DND-41 (cell line): ENCODE measurements around the gene MYO1B.

Source experiments
- ATAC-seq: fragments of 200-7000 bp; cut with Tn5 transposase; 3 replicates; pipeline ENCODE4 v1.9.1; 2021; ENCODE audit warnings: low read depth; ENCODE audit not compliant: insufficient read depth
- DNase-seq: peaks from one replicate; pipeline ENCODE4 v3.0.0-alpha.2; 2020
- H2AFZ ChIP-seq: 2 replicates; pipeline ENCODE4 v1.6.0; 2012; ENCODE audit warnings: low read depth, low read length
- H3K27ac ChIP-seq: 2 replicates; pipeline ENCODE4 v1.5.1; 2012; ENCODE audit warnings: low read length, inconsistent platforms
- H3K27me3 ChIP-seq: fragments of 200-600 bp; sonication (generic); 2 replicates; pipeline ENCODE4 v1.6.0; 2012; ENCODE audit warnings: low read length, mild to moderate bottlenecking, inconsistent platforms; ENCODE audit not compliant: insufficient read depth, poor library complexity
- H3K36me3 ChIP-seq: 2 replicates; pipeline ENCODE4 v1.5.1; 2012; ENCODE audit warnings: low read length, inconsistent platforms; ENCODE audit not compliant: insufficient read depth
- H3K4me1 ChIP-seq: 2 replicates; pipeline ENCODE4 v1.5.1; 2012; ENCODE audit warnings: mild to moderate bottlenecking, low read length; ENCODE audit not compliant: insufficient read depth
- H3K4me2 ChIP-seq: 2 replicates; pipeline ENCODE4 v1.6.0; 2012; ENCODE audit warnings: mild to moderate bottlenecking, moderate library complexity, low read length, inconsistent platforms; ENCODE audit not compliant: insufficient read depth
- H3K4me3 ChIP-seq, 2 experiments: fragments of 200-600 bp in 1 of 2; shearing (Covaris generic) in 1 of 2; 2 replicates each; pipeline ENCODE4 v1.5.1; 2012 to 2016; ENCODE audit warnings: inconsistent platforms in 2 of 2, low read length in 2 of 2, mild to moderate bottlenecking in 2 of 2, low read depth in 1 of 2, moderate library complexity in 1 of 2
- H3K79me2 ChIP-seq: 2 replicates; pipeline ENCODE4 v1.6.0; 2012; ENCODE audit warnings: low read length, inconsistent platforms; ENCODE audit not compliant: insufficient read depth
- H3K9ac ChIP-seq: 2 replicates; pipeline ENCODE4 v1.6.0; 2012; ENCODE audit warnings: low read depth, mild to moderate bottlenecking, inconsistent platforms, low read length, moderate library complexity
- H3K9me3 ChIP-seq: 2 replicates; pipeline ENCODE4 v1.5.1; 2012; ENCODE audit warnings: low read length, moderate library complexity, mild to moderate bottlenecking, inconsistent platforms; ENCODE audit not compliant: insufficient read depth, severe bottlenecking
- H4K20me1 ChIP-seq: 2 replicates; pipeline ENCODE4 v1.6.0; 2012; ENCODE audit warnings: low read length; ENCODE audit not compliant: insufficient read depth
- CTCF ChIP-seq: IDR thresholded peaks from 2 replicates; pipeline ENCODE4 v1.5.1; 2012; ENCODE audit warnings: borderline replicate concordance, low read length, moderate library complexity, mild to moderate bottlenecking; ENCODE audit not compliant: poor library complexity, severe bottlenecking; ENCODE audit errors: extremely low read depth
- EZH2 ChIP-seq: IDR thresholded peaks from 3 replicates; pipeline ENCODE4 v1.6.1; 2012; ENCODE audit warnings: borderline replicate concordance, low read depth, mild to moderate bottlenecking, moderate library complexity, low read length, inconsistent platforms; ENCODE audit not compliant: severe bottlenecking

MYO1B gene

GRCh38 chr2:191369034-191369433 lies 123.8 kb downstream of the MYO1B start:
- Histone ChIP-seq H3K4me2 (no peak overlapping the region), H4K20me1 (no peaks in the 10 kb centered on the region), H3K9me3 (no peaks in the 10 kb centered on the region), H3K27me3 (no peaks in the 10 kb centered on the region), H3K4me3 (no peak overlapping the region), H2AFZ (no peak overlapping the region), H3K9ac (no peak overlapping the region), H3K4me1 (no peaks in the 10 kb centered on the region), H3K27ac (no peak overlapping the region), H3K79me2 (no peaks in the 10 kb centered on the region), H3K36me3 (no peaks in the 10 kb centered on the region)
- peak; percentile 55 for TF ChIP-seq CTCF
- no peak for TF ChIP-seq EZH2
- ATAC-seq: no peak
- no peak for DNase-seq

GRCh38 chr2:191374366-191374765 lies 129.2 kb downstream of the MYO1B start:
- H3K79me2 ChIP-seq: no peaks in the 10 kb centered on the region
- no peak for DNase-seq
- H3K4me1 ChIP-seq: no peaks in the 10 kb centered on the region
- H3K27ac ChIP-seq: no peak overlapping the region
- no peaks in the 10 kb centered on the region for H3K9me3 ChIP-seq
- H3K4me3 ChIP-seq: no peak overlapping the region
- no peak for TF ChIP-seq CTCF
- no peak for TF ChIP-seq EZH2
- ATAC-seq: no peak
- H3K27me3 ChIP-seq: no peaks in the 10 kb centered on the region
- H3K36me3 ChIP-seq: no peaks in the 10 kb centered on the region
- H3K4me2 ChIP-seq: no peak overlapping the region
- no peak overlapping the region for H2AFZ ChIP-seq
- no peaks in the 10 kb centered on the region for H4K20me1 ChIP-seq
- no peak overlapping the region for H3K9ac ChIP-seq

GRCh38 chr2:191374939-191375338 lies 129.7 kb downstream of the MYO1B start:
- Histone ChIP-seq H3K36me3 (no peaks in the 10 kb centered on the region), H3K27ac (no peak overlapping the region), H3K9ac (no peak overlapping the region), H4K20me1 (no peaks in the 10 kb centered on the region), H3K4me1 (no peaks in the 10 kb centered on the region), H3K27me3 (no peaks in the 10 kb centered on the region), H3K79me2 (no peaks in the 10 kb centered on the region), H3K4me2 (no peak overlapping the region), H3K9me3 (no peaks in the 10 kb centered on the region), H2AFZ (no peak overlapping the region), H3K4me3 (no peak overlapping the region)
- TF ChIP-seq CTCF (no peak), EZH2 (no peak)
- ATAC-seq (no peak), DNase-seq (no peak)

- no peaks in the 10 kb centered on the region for H3K27me3 ChIP-seq
- no peaks in the 10 kb centered on the region for H3K36me3 ChIP-seq
- no peaks in the 10 kb centered on the region for H4K20me1 ChIP-seq
- no peak overlapping the region for H2AFZ ChIP-seq
- no peaks in the 10 kb centered on the region for H3K79me2 ChIP-seq
- H3K9me3 ChIP-seq: no peaks in the 10 kb centered on the region
- H3K4me1 ChIP-seq: no peaks in the 10 kb centered on the region
- H3K4me2 ChIP-seq: no peak overlapping the region
- ATAC-seq (peak; percentile 71), DNase-seq (peak; percentile 20)
- no peak overlapping the region for H3K9ac ChIP-seq
- no peak overlapping the region for H3K4me3 ChIP-seq
- no peak for TF ChIP-seq CTCF
- TF ChIP-seq EZH2: no peak
- H3K27ac ChIP-seq: no peak overlapping the region
These were observed 131.9 kb downstream of the MYO1B start for GRCh38 chr2:191376981-191377629.
